Skin of body (tissue), 2 donors: ENCODE results near the gene COPS7B. TPM values are rescaled to one million over a fixed set of nuclear protein-coding genes. Genes with fewer than 3 reads are reported as not detected.

ENCODE experiments used
- small RNA-seq: library from RNA; depleted of rRNA; stranded (forward); fragments of <200 nt; gene quantifications from one replicate; pipeline ENCODE3, GENCODE V24; 2014; ENCODE audit warnings: low replicate concordance
- total RNA-seq: library from RNA; depleted of rRNA; stranded (reverse); fragments of >200 nt; gene quantifications from one replicate; pipeline ENCODE4 v1.2.3, GENCODE V29; 2014

COPS7B gene
- total RNA-seq, 1 donor from 2014 or later = 27.7 TPM

Small RNA genes within 50 kb of the gene (small RNA-seq; reads per million reads assigned to genes)
- gene AC073476.4 = not detected

Other genes with a start within 250 kb of the COPS7B start
- not detected for gene TEX44, start 193.6 kb upstream of the COPS7B start, total RNA-seq
- gene PTMA, start 77.9 kb upstream of the COPS7B start, total RNA-seq = 634 TPM
- gene PDE6D, start 5.2 kb upstream of the COPS7B start, total RNA-seq = 14.2 TPM
- gene NPPC, start 140.0 kb downstream of the COPS7B start, total RNA-seq = 1.7 TPM
- gene DIS3L2, start 175.3 kb downstream of the COPS7B start, total RNA-seq = 31.8 TPM